Measurements from ENCODE around the gene LARP6.

LARP6 gene

DNA sequence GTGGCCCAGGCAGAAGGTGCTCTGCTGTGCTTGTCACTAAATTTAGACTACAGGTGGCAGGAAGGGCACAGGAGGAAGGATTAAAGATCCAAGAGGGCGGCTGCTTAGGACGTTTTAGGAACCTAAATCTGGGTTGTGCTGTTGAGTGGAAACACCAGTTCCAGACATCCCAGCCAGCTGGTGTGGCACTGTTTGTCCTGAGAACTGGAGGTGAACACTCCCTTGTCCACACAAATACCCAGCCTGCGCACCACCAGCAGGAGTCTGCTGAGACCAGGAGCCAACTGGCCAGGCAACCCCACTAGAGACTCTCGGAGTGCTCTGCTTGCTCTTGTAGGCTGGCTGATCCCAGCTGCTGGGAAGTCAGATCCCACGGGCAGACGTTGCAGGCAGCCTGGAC lies 60.3 kb downstream of the LARP6 start:
- DNase-seq = no peak

DNA sequence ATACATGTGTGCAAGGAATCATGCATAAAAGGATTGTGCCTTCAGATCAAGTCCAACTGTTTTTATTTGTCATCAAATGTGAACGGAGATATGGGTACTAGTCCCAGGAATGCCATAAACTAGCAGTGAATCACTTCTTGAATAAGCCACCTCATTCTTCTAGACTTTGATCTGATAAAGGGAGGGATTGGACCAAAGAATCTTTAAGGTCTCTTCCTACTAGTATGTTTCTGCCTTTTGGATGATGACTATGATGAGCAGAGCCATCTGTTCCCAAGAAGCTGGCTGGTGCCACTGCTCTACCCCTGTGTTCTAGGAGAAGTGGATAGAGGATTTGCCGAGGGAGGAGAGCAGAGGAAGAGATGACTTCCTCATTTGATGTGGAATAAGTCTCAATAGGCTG lies 61.8 kb downstream of the LARP6 start:
- DNase-seq = no peak

DNA sequence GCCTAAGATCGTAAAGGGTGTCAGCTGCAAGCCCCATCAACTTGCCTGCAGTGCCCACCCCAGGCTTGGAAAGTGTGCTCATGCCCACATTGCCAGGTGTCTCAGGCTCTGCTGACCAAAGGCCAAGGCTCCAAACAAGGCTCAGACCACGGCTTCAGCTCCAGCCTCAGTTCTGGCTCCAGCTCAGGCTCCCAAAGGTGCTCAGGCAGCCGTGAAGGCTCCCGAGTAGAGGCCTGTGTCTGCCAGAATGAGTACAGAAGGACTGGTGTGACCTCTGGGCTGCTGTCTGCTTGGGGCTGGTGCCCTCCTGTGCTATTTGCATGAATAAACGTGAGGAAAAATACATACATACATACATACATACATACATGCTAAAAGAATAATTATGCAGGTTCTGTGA lies 62.7 kb downstream of the LARP6 start:
- no peak for DNase-seq

DNA sequence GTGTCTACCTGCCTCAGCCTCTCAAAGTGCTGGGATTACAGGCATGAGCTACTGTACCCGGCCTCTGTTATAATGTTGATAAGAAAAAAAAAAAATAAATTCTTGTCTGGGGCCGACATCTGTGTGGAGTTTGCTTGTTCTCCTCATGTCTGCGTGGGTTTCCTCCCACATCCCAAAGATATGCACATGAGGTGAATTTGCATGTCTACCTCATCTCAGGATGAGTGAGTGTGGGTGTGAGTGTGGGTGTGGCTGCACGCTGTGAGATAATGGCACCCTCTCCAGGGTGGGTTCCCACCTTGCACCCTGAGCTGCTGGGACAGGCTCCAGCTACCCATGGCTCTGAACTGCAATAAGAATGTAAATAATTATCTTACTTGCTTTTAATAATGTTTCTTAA lies 64.7 kb downstream of the LARP6 start:
- DNase-seq = no peak

DNA sequence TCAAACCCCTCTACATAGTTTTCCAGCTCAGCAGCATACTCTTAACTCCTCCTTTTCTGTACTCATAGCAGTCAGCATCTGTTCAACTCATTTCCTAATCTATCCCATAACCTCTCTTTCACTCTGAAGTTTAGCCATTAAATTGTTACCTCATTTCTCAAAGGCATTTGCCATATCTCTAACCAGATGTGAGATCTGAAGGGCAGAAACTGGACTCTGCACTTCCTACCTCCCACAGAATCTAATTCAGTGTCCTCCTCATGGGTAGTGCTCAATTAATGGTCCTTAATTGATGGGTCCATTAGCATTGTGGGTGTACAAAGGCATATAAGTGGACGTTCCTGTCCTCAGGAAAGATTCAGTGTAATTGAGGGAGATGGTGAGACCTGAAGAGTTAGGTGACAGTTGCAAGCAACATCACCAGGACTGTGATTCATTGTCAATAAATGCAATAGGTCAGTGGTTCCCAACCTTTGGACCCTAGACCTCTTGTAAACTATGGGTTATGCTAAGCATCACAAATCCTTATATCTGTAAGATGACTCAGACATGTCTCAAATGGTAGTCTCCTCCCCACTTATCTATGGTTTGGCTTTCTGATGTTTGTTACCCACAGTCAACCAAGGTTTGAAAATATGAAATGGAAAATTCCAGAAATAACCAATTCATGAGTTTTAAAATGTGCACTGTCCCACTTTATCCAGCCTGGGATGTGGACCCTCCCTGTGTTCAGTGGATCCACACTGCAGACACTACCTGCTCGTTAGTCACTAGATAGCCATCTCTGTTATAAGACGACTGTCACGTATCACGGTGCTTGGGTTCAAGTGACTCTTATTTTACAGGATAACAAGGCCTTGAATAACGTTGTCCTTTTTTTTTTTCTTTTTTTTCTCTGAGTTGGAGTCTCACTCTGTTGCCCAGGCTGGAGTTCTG lies 65.6 kb downstream of the LARP6 start:
- no peak for DNase-seq

DNA sequence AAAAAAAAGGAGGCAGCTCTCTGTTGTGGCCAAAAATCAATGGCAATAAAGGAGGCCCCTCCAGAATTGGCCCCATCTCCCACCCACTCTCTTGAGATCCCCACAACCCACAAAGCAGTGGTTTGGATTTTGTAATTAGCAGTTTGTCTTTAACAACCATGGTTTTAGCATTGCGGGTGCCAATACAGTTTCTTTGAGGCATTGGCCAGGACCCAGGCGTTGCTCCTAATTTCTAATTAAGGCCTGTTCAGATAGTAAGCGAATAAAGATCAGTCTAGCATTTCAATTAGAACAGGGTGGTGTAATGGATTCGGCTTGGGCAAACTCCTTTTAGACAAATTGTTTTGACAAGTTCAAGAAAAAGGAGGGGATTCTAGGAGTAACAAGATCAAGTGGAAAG lies 67.0 kb downstream of the LARP6 start:
- no peak for DNase-seq

DNA sequence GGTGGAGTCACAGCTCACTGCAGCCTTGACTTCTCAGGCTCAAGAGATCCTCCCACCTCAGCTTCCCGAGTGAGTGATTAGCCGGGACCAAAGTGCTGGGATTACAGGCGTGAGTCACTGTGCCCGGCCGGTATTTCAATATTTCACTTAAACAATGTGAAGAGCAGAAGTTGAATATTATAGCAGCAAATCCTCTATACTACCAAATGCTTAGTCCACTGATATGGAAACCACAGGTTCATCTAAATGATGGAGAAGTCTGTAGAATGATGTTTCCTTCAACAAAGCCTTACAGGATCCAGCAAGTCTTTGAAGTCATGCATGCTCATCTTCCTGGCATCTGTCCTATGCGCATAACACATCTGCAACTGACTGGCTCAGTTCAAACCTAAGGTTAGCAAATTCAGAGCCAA lies 70.3 kb downstream of the LARP6 start:
- DNase-seq = no peak

DNA sequence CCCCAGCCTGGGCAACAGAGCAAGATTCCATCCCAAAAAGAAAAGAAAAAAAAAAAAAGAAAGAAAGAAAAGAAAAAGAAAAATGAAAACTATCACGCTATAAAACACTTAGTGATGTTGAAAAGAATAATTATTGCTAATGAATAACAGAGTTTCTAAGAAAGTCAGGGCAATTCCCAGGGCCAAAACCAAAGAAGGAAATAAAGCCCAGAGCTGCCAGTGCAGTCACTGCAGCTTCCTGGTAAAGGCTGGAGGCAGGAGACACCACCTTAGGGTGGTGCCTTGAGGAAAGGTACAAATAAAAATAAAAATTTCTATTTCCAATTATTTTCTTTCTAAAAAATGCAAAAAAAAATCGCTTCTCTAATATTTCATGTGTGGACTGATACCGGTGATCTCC lies 70.9 kb downstream of the LARP6 start:
- no peak for DNase-seq

DNA sequence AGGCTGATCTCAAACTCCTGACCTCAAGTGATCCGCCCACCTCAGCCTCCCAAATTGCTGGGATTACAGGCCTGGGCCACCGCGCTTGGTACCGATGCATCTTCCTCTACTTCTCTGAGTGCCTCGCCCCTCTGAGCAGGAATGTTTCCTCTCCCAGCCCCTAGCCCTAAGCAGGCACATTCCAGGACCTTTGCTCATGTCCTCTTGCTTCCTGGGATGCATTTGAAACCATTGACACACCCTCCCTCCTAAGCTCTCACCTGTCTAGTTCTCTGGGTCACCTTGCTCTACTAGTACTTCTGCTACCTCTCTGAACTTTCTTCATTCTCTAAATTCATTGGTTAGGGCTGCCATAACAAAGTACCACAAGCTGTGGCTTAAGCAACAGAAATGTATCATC lies 72.7 kb downstream of the LARP6 start:
- no peak for DNase-seq

Measured in stimulated activated CD4-positive, alpha-beta T cell treated with anti-CD3 and anti-CD28 coated beads, Interleukin-1b, Interleukin-23, amount 100 ng/mL, for 48 hours (primary cell).